ENCODE results near the gene EIF3B.
"Not testable (repeated sequence)": the region's sequence is repeated elsewhere in the genome, so short reads cannot be mapped to it uniquely, and the experiment has no call there.

The EIF3B gene

GRCh38 chr7:2373646-2374045 is 19.0 kb downstream of the EIF3B start:
- no peak overlapping the region for H3K4me3 ChIP-seq (ENCODE audit: low read depth, low read length)
- TF ChIP-seq CTCF (IDR thresholded peaks at IDR 0.05; ENCODE audit: borderline replicate concordance, insufficient read depth, low read depth, low read length), result no peak

GRCh38 chr7:2374401-2374800 is 19.8 kb downstream of the EIF3B start:
- TF ChIP-seq CTCF (IDR thresholded peaks at IDR 0.05; ENCODE audit: borderline replicate concordance, insufficient read depth, low read depth, low read length), result no peak

GRCh38 chr7:2374830-2375728 is 20.5 kb downstream of the EIF3B start:
- H3K4me3 ChIP-seq (ENCODE audit: low read depth, low read length), result no peak overlapping the region
- no peak for TF ChIP-seq CTCF (IDR thresholded peaks at IDR 0.05; ENCODE audit: borderline replicate concordance, insufficient read depth, low read depth, low read length)

More at GRCh38 chr7:2374401-2374800, 19.8 kb downstream of the EIF3B start:
- H3K4me3 ChIP-seq (ENCODE audit: low read depth, low read length), result no peak overlapping the region

GRCh38 chr7:2376351-2377154 is 21.9 kb downstream of the EIF3B start:
- no peak overlapping the region for H3K4me3 ChIP-seq (ENCODE audit: low read depth, low read length)
- TF ChIP-seq CTCF (IDR thresholded peaks at IDR 0.05; ENCODE audit: borderline replicate concordance, insufficient read depth, low read depth, low read length), result no peak

DNA sequence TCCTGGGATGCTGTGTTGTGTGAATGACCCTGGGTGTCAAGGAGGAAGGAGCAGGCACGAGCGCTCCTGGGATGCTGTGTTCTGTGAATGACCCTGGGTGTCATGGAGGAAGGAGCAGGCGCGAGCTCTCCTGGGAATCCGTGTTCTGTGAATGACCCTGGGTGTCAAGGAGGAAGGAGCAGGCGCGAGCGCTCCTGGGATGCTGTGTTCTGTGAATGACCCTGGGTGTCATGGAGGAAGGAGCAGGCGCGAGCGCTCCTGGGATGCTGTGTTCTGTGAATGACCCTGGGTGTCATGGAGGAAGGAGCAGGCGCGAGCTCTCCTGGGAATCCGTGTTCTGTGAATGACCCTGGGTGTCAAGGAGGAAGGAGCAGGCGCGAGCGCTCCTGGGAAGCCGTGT is 22.9 kb downstream of the EIF3B start:
- H3K4me3 ChIP-seq (ENCODE audit: low read depth, low read length), result not testable (repeated sequence)

DNA sequence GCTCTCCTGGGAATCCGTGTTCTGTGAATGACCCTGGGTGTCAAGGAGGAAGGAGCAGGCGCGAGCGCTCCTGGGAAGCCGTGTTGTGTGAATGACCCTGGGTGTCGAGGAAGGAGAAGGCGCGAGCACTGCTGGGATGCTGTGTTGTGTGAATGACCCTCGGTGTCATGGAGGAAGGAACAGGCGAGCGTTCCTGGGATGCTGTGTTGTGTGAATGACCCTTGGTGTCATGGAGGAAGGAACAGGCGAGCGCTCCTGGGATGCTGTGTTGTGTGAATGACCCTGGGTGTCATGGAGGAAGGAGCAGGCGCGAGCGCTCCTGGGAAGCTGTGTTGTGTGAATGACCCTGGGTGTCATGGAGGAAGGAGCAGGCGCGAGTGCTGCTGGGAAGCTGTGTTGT is 23.5 kb downstream of the EIF3B start:
- H3K4me3 ChIP-seq (ENCODE audit: low read depth, low read length), result not testable (repeated sequence)

DNA sequence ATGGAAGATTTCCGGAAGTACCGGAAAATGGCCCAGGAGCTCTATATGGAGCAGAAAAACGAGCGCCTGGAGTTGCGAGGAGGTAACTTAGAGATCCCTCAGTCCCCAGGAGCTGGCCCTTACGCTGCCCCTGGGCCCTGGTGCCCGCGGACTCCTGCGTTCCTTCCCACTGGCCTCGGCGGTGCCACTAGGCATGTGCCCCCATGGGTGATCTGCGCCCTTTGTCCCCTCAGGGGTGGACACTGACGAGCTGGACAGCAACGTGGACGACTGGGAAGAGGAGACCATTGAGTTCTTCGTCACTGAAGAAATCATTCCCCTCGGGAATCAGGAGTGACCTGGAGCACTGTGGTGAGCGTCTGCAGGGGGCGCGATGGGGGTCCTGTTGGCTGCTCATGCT is 24.5 kb downstream of the EIF3B start:
- TF ChIP-seq CTCF (IDR thresholded peaks at IDR 0.05; ENCODE audit: borderline replicate concordance, insufficient read depth, low read depth, low read length), result no peak
- H3K4me3 ChIP-seq (ENCODE audit: low read depth, low read length), result no peak overlapping the region
